Stimulated activated CD4-positive, alpha-beta T cell treated with anti-CD3 and anti-CD28 coated beads, Interleukin-4, amount 100 ng/mL, for 24 hours (primary cell): ENCODE measurements around the gene FNIP1.
"Not testable (repeated sequence)": the region's sequence is repeated elsewhere in the genome, so short reads cannot be mapped to it uniquely, and the experiment has no call there.

ENCODE experiments used
- DNase-seq: peaks from one replicate; pipeline ENCODE4 v3.0.0-alpha.2; 2020

FNIP1 gene

DNA sequence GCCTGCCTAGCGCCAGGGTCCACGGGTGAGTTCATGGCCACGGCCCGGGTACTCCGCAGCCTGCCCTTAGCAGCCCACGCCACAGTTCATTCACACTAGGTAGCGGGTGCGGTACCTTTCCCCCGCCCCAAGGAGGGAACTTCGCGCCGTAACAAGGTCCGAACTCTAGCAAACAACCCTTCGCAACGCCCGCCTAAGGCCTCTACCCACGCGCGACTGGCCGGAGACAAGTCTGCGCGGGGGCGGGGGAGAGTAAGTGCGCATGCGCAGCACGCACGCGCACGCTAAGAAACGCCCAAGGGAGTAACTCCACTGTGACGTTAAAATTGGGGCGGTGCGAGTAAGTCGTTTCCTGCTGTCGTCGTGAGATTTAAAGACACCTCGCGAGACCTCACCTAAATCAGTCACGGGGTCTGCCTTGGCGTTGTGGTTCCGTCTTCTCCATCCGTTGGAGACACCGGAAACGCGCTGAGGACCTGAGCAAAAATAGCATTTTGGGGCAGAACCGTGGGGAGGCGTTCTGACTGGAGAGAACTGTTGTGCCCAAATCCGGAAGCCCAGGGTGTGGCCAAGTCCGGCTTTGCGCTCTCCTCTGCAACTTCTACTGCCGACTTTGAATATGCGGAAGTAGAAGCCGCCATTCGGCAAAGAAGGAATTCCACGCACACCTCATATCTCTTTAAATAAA, 161.7 kb downstream of the FNIP1 start, which contains the start of gene RAPGEF6:
RAPGEF6 (minus strand) TSS at position 234 of the 688 bp plus-strand sequence; CDS start at position 35, 199 bp downstream.
- DNase-seq: peak; percentile 98

DNA sequence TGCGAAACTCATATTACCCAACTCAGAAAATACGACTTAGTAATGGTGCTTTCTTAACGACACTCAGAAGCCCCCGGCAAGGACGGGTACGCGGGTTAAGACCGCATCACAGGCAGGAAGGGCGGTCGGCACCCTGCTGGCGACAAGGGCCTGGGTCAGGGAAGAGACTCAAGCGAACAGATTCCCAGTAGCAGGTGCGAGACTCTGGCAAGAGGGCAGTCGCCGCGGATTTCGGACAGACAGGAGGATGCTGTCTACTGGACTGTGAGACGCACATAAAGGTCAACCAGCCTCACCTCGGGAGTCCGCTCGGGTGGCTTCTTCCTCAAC, 162.2 kb downstream of the FNIP1 start:
- DNase-seq: peak; percentile 56

DNA sequence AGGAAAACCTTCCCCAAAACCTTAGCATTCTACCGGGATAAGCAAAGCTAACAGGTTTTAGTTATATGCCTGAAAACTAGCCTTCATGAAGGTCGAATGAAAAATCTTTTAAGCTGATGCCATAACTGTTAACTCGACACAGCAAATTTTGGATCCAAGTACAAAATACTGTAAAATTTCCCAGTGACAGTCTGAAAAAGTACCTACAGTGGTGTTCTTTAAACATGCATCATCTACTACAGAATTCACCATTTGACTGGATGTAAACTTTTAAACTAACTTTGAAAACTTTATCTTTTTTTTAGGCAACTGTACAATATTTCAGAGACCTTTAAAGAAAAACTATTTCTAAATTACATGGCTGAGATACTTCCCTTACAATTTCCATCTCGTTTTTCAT, 162.6 kb downstream of the FNIP1 start:
- DNase-seq: no peak

DNA sequence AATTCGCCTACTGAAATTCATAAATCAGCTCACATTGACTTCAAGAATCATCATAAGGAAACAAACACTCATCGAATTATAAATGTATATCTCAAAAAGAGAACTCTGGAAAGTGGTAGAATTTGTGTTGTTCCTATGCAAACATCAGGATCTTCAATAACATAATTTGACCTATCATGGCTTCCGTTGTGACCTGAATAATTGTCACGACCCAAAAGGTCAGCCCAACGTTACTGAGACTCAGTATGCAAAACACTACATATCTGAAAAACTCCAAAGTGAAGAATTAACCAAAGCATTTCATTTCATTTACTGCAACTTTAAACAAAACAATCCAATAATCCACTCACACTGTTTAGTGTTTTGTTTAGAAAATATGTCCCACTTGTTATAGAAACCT, 163.0 kb downstream of the FNIP1 start:
- no peak for DNase-seq

DNA sequence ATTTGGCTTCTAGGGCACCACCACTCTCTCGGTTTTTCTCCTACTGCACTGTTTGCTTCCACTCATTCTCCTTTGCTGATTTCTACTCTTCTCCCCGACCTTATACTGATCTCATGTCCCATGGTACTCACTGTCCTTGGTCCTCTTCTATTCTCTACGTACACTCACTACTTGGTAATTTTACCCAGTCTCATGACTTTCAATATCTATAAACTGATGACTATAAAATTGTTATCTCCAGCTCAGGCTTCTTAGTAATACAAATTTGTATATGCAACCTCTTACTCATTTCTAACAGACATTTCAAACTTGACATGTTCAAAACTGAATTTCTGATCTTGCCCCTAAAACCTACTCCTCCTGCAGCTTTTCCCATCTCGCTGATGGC, 165.9 kb downstream of the FNIP1 start:
- no peak for DNase-seq

DNA sequence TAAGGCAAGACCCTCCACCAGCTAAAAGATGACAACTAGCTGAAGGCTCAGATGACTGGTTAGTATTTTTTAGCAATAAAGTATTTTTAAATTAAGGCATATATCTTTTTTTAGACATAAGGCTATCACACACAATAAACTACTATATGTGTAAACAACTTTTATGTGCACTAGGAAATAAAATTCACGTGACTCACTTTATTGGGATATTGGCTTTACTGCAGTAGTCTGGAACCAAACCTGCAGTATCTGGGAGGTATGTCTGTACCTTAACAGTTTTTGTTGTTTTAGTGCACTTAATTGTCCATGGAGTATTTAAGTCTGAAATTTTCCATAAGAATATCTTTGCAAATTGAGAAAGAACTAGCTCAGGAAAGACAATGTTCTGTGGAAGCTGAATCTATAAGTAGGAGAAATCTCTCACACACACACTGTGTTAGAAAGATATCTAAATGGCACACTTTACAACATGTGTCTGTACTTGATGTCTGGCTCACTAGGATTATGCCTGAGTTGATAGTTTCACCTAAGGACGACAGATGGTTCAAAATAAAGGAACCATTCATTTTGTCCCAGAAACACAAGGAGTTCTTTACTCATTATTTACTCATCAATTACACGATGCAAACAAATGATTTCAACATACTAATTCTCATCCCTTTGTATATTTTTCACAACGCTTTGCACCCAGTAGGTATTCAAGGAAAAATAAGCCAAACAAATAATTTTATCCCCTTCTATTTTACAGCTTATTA, 166.4 kb downstream of the FNIP1 start:
- no peak for DNase-seq

DNA sequence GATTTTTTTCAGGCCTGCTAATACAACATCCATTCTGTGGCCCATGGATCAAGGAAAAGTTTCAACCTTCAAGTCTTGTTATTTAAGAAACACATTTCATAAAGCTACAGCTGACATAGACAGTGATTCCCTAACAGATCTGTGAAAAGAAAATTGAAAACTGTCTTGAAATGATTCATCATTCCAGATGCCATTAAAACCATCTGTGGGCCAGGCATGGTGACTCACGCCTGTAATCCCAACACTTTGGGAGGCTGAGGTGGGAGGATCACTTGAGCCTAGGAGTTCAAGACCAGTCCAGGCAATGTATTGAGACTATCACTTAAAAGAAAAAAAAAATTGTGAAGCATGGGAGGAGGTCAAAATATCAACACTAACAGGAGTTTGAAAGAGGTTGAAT, 167.8 kb downstream of the FNIP1 start:
- no peak for DNase-seq

DNA sequence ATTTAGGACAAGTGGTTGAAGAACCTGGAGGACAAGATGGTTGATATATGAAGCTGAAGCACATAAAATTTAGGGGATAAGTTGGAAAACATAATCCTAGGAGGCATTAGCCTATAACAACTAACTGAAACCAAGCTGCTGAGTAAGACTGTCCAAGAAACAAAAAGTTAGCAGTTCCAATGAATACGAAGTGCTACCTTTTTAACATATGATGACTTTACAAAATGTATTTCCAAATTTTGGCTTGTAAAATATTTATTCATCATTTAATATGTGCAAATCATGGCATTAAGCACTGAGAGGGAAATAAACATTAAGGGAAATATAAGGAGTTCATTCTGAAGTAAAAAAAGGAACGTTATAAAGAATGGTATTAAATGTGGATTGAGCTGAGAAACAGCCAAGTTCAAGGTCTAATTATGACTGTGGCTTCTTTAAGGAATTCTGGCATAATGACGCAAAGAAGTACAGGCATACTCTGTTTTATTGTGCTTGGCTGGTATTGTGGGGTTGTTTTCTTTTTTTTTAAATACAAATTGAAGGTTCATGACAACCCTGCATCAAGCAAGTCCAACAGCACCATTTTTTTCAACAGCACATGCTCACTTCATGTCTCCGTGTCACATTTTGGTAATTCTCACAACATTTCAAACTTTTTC, 169.5 kb downstream of the FNIP1 start:
- DNase-seq: no peak

DNA sequence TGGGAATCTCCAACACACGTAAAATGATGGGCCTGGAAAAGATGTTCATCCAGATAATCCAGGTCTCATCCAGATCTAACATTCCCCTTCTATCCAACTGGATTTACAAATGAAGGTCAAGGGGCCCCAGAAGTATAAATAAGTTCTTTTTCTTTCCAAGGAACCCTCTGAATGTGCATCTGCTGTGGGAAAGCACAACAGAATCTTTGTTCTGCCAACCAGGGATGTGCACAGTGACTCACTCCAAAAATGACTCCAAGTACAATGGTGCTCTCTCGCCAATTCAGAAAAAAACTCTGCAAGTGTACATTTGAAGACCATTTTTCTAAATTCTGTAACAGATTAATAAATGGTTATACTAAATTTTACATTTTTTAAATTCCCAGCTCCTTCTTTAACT, 174.2 kb downstream of the FNIP1 start:
- DNase-seq: no peak

DNA sequence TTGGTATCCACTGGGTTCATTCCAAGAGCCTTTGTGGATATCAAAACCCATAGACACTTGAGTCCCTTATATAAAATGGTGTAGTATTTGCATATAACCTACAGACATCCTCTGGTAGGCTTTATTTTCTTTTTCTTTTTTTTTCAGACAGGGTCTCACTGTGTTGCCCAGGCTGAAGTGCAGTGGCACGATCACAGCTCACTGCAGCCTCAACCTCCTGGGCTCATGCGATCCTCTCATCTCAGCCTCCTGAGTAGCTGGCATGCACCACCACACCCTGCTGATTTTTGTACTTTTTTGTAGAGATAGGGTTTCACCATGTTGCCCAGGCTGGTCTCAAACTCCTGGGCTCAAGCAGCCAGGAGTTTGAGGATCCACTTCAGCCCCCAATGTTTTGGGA, 175.7 kb downstream of the FNIP1 start:
- DNase-seq: not testable (repeated sequence)

DNA sequence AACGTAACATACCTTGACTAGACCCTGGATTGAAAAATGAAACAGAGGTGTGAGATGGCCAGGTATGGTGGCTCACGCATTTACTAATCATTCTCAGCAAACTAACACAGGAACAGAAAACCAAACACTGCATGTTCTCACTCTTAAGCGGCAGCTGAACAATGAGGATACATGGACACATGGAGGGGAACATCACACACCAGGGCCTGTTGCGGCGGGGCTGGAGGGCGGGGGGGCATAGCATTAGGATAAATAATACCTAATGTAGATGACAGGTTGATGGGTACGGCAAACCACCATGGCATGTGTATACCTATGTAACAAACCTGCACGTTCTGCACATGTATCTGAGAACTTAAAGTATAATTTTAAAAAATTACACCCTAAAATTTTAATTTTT, 177.7 kb downstream of the FNIP1 start:
- DNase-seq: no peak

DNA sequence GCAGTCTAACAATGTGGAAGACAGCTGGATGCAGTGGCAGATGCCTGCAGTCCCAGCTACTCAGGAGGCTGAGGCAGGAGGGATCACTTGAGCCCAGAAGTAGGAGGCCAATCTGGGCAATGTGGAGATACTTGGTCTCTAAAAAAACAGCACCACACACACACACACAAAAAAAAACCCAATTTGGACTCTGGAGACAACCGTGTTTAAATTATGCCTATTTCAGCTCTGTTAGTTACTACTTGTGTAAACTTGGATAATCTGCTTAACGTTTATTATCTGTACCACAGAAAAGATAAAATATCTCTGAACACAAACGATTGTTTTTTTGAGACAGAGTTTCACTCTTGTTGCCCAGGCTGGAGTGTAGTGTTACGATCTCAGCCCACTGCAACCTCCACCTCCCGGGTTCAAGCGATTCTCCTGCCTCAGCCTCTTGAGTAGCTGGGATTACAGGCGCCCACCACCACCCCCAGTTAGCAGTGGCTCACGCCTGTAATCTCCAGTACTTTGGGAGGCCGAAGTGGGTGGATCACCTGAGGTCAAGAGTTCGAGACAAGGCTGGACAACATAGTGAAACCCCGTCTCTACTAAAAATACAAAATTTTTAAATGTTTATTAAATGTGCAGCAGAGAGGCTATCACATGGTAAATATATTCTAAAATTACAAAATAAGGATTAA, 179.5 kb downstream of the FNIP1 start:
- DNase-seq: no peak

DNA sequence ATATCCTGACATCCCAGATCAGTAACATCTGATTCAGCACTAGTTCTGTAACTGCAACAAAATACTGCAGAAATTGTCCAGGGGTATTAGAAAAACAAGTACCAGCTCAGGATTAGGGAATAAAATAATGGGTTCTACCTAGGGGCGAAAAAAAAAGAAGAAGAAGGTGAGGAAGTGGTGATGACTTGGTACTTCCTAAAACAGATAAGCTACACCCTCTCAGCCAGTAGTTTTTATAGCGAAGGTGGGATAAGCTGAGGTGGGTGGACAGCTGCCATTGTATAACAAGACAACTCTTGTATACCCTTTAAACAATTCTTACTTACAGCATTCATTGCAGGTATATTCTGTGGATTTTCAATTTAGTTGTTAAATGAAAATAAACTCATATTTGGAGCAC, 180.9 kb downstream of the FNIP1 start:
- DNase-seq: no peak

DNA sequence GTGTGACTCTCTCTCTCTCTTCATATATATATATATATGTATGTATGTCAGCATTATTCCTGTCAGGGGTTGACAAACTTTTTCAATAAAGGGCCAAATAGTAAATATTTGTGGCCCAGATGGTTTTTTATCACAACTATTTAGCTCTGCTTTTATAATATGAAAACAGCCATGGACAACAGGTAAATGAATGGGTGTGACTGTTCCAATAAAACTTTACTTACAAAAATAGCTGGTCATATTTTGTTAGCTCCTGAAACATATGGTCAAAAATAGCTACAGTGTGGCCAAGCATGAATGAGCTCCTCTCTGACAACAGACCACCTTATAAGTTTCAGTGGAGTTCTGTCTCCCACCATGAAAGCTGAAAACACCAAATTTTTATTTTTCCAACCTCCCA, 183.4 kb downstream of the FNIP1 start:
- no peak for DNase-seq

DNA sequence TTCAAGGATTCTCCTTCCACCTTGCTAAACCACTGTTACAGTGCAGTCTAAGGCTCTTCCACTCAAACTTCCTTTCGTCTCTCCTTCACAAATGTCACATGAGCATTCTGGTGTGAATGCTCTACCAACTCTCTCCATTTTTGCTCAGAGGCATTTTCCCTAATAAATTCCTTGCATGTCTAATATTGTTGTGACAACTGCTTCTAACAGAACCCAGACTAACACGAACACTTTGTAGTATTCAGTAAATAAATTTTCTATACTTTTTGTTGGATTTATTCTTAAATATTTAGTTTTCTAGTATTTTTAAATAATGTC, 185.8 kb downstream of the FNIP1 start:
- no peak for DNase-seq

DNA sequence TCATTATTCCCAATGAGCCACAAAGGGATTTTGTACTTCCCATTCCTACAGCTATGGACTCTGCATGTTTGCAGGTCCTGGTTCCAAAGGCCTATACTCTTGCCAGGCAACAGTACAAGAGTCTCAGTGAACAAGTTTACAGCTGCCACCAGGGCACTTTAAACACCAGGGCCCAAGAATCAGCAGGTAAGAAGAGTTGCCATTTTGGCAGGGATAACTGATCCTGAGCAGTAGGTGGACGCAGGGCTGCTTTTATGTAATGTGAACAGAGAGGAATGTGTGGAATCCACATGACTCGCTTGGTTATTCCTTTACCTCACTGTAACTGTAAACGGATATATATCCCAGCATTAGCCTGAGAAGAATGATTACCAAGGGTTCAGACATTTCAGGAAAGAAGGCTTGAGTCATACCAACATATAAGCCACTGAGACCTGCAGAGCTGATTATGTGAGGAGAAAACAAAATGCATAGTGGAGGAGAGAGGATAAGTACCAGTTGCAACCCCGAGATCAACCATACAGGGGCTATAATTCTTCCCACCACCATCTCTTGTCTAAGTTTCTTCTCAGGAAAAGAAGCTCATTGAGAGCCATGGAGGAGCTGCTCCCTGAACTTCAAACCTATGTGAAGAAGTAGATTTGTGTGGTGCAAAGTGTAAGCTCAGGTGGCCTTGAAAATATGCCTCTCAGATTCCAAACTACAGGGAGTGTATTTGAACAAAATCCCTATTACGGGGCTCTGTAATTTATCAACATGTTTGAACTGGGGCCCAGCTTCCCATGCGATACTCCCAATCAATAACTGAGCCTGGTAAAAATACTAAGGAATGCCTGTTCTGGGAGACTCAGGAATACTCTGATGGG, 186.4 kb downstream of the FNIP1 start:
- no peak for DNase-seq

DNA sequence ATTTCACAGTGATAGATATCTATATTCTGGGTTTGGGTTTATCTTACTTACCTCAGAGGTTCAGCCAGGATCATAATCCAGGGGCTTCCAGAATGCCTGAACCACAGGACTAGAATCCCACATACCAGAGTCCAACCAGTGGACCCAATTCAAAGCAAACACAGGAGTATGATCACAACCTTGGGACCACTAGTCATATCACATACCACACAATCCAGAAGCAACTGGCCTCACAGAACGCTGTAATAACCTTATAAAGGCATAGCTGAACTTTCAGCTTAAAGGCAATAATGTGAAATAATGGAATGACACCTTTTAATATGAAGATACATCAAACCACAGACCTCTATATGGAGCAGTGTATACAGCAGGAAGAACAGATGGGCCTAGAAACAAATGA, 187.0 kb downstream of the FNIP1 start:
- DNase-seq: no peak

DNA sequence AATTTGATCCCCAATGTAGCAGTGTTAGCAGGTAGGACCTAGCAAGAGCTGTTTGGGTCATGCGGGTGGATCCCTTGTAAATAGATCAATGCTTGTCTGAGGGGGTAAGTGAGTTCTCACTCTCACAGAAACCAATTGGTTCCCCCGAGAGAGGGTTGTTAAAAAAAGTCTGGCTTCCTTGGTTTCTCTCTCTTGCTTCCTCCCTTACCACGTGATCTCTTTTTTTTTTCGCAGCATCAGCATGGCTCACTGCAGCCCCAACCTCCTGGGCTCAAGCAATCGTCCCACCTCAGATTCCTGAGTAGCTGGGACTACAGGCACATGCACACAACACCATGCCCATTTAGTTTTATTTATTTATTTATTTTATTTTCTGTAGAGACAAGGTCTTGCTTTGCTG, 188.2 kb downstream of the FNIP1 start:
- DNase-seq: no peak

DNA sequence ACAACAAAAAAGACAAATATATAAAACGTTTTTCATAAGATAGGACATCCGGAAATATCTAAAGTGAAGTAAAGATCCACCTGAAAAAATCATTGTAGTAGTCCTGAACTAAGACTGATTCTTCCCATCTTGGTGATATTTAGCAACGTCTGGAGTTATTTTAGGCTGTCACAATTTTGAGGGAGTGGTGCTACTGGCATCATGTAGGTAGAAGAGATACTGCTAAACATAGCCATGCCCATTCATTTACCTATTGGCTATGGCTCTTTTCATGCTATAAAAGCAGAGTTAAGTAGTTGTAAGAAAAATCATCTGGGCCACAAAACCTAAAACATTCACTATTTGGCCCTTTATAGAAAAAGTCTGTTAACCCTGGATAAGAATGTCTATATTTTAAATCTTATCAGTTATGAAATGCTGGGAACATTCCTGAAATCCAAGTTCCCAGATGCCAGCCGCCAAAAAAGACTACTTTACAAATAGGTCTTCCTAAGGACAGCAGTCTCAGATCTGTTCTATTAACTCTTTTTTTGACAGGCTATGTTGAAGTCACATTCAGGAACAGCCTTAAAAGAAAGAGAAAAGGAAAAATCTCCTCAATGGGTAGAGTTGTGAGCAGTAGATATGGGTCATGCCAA, 188.8 kb downstream of the FNIP1 start:
- no peak for DNase-seq

DNA sequence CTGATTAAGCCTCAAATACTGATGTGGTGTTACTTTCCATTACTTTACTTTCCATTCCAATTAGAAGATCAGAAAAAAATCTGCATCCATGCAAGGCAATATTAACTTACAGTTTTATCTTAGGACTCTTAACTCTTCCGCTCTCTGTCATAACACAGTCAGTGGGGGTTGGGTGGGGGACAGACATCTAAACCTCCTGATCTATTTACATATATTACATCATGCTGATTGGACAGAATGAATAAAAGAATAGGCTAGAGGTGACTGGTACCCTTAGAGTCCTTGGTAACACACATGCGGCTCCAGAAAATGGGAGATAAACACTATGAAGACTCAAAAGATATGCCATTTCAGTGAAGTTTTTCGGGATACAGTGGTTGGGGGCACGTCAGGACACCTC, 189.4 kb downstream of the FNIP1 start:
- no peak for DNase-seq

DNA sequence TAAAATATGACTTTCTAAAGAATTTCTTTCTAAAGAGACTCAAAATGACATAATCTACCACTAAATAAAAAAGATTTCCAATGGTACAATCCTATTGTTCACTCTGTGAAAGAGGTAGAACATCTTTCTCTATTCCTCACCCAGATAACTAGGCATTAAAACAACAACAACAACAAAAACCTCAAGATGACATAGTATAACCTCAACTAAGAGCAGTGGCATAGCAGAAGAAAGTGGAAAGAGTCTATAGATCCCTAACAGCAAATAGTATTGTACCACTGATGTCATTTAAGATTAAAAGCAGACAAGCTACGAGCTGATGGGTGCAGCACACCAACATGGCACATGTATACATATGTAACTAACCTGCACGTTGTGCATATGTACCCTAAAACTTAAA, 191.7 kb downstream of the FNIP1 start:
- DNase-seq: no peak
